BJ (cell line): ENCODE data around the gene CERS1. TPM values are rescaled to one million over a fixed set of nuclear protein-coding genes. Genes with fewer than 3 reads are reported as not detected.

Experiments
- CTCF ChIA-PET: fragments of 350-600 bp; formaldehyde crosslinking; extraction: SDS; loops from one replicate; lab custom pipeline; 2021; ENCODE audit warnings: antibody characterized with exemption, inconsistent platforms; lab: Yijun Ruan, JAX
- POLR2A ChIA-PET: fragments of 300-600 bp; sonication (Branson Sonifier 250); formaldehyde crosslinking; extraction: SDS; loops from one replicate; lab custom pipeline; 2021; ENCODE audit warnings: antibody characterized with exemption; lab: Charles Lee
- DNase-seq: peaks from one replicate; pipeline ENCODE4 v3.0.0-alpha.2; 2011; ENCODE audit warnings: low read depth
- H3K27me3 ChIP-seq: 2 replicates; pipeline ENCODE4 v1.6.0; 2011; ENCODE audit warnings: low read length; ENCODE audit not compliant: control insufficient read depth, insufficient read depth
- H3K36me3 ChIP-seq: 2 replicates; pipeline ENCODE4 v1.5.1; 2011; ENCODE audit warnings: low read length; ENCODE audit not compliant: control insufficient read depth, insufficient read depth
- H3K4me3 ChIP-seq: 2 replicates; pipeline ENCODE4 v1.5.1; 2011; ENCODE audit warnings: low read depth, mild to moderate bottlenecking, control low read depth, low read length
- polyA plus RNA-seq: library from polyadenylated mRNA; depleted of rRNA; stranded (reverse); fragments of >200 nt; gene quantifications from 2 replicates; pipeline ENCODE4 v1.2.3, GENCODE V29; 2011
- TF ChIP-seq, protein P1 (sequence below): IDR thresholded peaks from 2 replicates; pipeline ENCODE4 v1.5.1; 2011; ENCODE audit warnings: low read depth, mild to moderate bottlenecking, control low read depth, inconsistent platforms, low read length, moderate library complexity; ENCODE audit not compliant: insufficient read depth

CERS1 gene
- polyA plus RNA-seq, 1 experiment = 0.83 TPM

GRCh38 chr19:18878058-18878797, 17.7 kb downstream of the CERS1 start:
- POLR2A ChIA-PET = no interaction called here
- Histone ChIP-seq H3K4me3 (no peak overlapping the region), H3K27me3 (no peaks in the 10 kb centered on the region), H3K36me3 (no peaks in the 10 kb centered on the region; the same call in 1 of the 2 replicates)
- CTCF ChIA-PET = interaction anchor here (1.7 kb wide), 1 partner anchor 11 kb away, joined by 7 read pairs; no protein-coding TSS in a partner anchor
- TF ChIP-seq, protein P1, sequence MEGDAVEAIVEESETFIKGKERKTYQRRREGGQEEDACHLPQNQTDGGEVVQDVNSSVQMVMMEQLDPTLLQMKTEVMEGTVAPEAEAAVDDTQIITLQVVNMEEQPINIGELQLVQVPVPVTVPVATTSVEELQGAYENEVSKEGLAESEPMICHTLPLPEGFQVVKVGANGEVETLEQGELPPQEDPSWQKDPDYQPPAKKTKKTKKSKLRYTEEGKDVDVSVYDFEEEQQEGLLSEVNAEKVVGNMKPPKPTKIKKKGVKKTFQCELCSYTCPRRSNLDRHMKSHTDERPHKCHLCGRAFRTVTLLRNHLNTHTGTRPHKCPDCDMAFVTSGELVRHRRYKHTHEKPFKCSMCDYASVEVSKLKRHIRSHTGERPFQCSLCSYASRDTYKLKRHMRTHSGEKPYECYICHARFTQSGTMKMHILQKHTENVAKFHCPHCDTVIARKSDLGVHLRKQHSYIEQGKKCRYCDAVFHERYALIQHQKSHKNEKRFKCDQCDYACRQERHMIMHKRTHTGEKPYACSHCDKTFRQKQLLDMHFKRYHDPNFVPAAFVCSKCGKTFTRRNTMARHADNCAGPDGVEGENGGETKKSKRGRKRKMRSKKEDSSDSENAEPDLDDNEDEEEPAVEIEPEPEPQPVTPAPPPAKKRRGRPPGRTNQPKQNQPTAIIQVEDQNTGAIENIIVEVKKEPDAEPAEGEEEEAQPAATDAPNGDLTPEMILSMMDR = no peak
- no peak for DNase-seq

DNA sequence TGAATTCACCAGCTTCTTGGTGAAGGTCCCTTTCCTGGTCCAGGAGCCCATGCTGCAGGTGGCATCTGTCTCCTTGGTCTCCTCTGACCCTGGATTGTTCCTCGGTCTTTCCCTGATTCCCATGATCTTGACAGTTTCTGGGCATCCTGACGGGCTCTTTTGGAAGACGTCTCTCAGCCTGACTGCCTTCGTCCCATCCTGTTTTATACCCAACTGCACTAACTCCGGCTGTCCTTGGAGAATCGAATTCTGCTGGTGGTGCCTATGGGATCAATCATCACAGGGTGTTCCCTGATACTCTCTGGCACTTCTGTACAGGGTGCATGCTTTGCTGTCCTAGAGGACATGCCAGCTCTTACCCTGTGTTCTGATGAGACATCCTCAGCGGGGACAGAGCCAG, 19.1 kb downstream of the CERS1 start:
- TF ChIP-seq, protein P1 = no peak
- no peak overlapping the region for H3K4me3 ChIP-seq
- no peaks in the 10 kb centered on the region; the same call in 1 of the 2 replicates for H3K36me3 ChIP-seq
- CTCF ChIA-PET = interaction anchor here (0.8 to 1.7 kb wide), 3 partner anchors 10 to 29 kb away, joined by 3 to 7 read pairs (median 3); no protein-coding TSS in a partner anchor
- no peaks in the 10 kb centered on the region for H3K27me3 ChIP-seq
- POLR2A ChIA-PET = no interaction called here
- no peak for DNase-seq

DNA sequence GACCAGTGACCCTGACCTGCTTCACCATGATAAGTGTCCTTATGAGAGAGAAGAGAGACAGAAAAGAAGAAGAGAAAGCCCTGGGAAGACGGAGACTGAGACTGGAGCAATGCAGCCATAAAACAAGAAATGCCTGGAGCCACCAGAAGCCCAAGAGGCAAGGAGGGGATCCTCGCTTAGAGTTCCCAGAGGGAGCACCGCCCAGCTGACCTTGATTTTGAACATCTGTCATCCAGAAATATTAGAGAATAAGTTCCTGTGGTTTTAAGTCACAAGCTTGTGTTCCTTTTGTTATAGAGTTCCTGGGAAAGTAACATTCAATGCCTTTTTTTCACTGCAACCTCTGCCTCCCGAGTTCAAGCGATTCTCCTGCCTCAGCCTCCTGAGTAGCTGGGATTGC, 20.2 kb downstream of the CERS1 start:
- TF ChIP-seq, protein P1 = no peak
- ChIA-PET CTCF (interaction anchor here (1.2 to 1.5 kb wide), 3 partner anchors 9 to 112 kb away, joined by 3 to 10 read pairs (median 9); no protein-coding TSS in a partner anchor), POLR2A (no interaction called here)
- no peaks in the 10 kb centered on the region for H3K27me3 ChIP-seq
- H3K4me3 ChIP-seq = no peak overlapping the region
- H3K36me3 ChIP-seq = no peaks in the 10 kb centered on the region; the same call in 1 of the 2 replicates
- DNase-seq = peak; percentile 74

- peaks cover 13% of the 10 kb centered on the region for H3K36me3 ChIP-seq
- POLR2A ChIA-PET = no interaction called here
These were observed 24.4 kb downstream of the CERS1 start for GRCh38 chr19:18871543-18871942.

More at GRCh38 chr19:18871543-18871942, 24.4 kb downstream of the CERS1 start:
- Histone ChIP-seq H3K27me3 (no peaks in the 10 kb centered on the region), H3K4me3 (no peak overlapping the region)
- no peak for DNase-seq
- CTCF ChIA-PET = no interaction called here
- TF ChIP-seq, protein P1 = no peak
